GM03348 (cell line): ENCODE measurements around the gene PRDM16.
"Not testable (repeated sequence)": the region's sequence is repeated elsewhere in the genome, so short reads cannot be mapped to it uniquely, and the experiment has no call there.

Experiments
- DNase-seq: peaks from one replicate; pipeline ENCODE4 v3.0.0; 2012; ENCODE audit warnings: low spot score

PRDM16 gene

GRCh38 chr1:3282186-3282585, 213.2 kb downstream of the PRDM16 start:
- no peak for DNase-seq

- no peak for DNase-seq
Measured at GRCh38 chr1:3282656-3283430, 213.8 kb downstream of the PRDM16 start.

DNA sequence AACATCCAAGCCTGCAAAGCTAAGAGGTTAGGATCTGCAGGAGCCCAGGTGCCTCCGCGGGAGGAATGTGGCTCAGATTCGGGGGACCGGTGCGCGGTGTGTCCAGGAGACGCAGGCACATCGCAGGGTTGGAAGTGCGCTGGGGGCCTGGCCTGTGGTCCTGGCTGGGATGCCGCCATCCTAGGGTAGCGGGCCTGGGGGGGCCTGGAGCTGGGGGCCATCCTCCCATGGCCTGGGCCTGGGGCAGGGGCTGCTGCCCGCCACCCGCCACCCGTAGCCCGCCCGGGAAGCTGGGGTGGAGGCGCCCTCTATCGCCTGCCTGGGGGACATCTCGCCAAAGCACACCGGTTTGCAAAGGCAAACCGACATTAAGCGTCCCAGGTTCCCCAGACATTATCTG, 214.8 kb downstream of the PRDM16 start:
- DNase-seq = peak; percentile 78

- DNase-seq = no peak
Measured at GRCh38 chr1:3284691-3285090, 215.7 kb downstream of the PRDM16 start.

DNA sequence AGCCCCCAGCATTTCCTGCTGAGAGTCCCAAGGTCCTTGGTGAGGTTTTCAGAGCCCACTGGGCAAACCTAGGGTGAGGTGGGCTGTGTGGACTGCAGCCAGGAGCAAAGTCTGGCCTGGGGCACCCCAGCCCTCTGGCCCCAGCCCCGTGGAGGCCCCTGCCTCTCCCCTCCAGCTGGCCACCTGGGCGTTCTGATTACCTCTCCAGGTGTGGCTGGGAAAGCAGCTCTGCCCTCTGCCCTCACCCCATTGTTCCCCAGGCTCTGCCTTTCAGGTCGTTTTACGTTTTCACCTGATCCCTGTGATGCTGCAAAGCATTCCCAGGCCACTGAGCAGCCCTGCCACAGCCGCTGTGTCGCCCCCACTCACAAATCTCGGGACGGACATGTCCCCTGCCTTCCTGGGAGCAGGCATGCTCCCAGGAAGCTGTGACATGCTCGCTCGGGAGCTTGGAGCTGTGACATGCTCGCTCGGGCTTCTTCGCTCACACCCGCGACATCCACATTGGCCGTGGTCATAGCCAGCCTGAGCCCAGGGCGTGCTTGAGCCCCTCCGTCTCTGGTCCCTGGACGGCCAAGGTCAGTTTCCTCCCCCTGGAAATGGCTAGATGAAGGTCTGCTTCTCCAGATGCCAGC, 216.2 kb downstream of the PRDM16 start:
- DNase-seq = no peak

DNA sequence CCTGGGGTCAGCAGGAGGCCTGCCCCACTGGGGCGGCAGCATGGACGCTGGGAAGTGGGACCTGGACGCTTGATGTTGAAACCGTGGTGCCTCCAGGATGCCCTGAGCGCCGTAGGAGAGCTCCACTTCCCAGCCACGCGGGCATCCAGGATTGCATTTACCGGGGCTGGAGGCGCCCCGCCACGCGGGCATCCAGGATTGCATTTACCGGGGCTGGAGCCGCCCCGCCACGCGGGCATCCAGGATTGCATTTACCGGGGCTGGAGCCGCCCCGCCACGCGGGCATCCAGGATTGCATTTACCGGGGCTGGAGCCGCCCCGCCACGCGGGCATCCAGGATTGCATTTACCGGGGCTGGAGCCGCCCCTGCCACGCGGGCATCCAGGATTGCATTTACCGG, 218.1 kb downstream of the PRDM16 start:
- DNase-seq = not testable (repeated sequence)

- DNase-seq = no peak
Measured at GRCh38 chr1:3287656-3288160, 218.7 kb downstream of the PRDM16 start.

DNA sequence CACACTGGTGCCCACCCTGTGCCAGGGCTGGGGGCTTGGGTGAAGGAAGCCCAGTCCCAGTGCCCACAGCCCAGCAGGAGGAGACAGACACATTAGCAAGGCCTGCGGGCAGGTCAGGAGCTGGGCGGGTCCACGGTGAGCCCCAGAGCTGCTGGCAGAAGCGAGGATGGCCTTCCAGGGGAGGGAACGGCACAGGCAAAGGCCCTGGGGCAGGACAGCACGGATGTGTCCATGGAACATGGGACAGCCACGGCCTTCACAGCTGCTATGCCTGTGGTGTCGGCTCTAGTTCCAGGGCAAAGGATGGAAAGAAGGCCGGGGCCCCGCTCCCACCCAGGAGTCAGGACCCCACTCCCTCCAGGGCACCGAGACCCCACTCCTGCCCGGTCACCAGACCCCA, 220.5 kb downstream of the PRDM16 start:
- DNase-seq = no peak

DNA sequence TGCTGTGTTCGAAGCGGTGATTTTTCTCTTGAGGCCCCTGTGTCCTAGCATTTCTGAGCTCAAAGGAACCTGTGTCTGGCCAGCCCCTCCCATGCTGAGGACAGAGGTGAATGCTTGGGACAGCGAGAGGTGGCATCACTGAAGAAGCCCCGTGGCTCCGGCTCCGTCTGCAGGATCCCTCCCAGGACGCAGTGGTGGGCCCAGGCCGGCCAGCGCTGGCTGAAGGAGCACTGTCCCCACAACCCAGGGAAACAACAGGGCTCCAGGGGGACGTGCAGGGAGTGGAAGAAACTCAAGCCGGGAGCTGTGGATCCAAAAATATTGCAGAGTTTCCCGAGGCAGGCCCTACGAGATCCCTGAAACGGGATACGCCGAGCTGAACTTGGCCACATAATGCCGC, 221.4 kb downstream of the PRDM16 start:
- no peak for DNase-seq

GRCh38 chr1:3290915-3291314, 221.9 kb downstream of the PRDM16 start:
- DNase-seq = no peak

DNA sequence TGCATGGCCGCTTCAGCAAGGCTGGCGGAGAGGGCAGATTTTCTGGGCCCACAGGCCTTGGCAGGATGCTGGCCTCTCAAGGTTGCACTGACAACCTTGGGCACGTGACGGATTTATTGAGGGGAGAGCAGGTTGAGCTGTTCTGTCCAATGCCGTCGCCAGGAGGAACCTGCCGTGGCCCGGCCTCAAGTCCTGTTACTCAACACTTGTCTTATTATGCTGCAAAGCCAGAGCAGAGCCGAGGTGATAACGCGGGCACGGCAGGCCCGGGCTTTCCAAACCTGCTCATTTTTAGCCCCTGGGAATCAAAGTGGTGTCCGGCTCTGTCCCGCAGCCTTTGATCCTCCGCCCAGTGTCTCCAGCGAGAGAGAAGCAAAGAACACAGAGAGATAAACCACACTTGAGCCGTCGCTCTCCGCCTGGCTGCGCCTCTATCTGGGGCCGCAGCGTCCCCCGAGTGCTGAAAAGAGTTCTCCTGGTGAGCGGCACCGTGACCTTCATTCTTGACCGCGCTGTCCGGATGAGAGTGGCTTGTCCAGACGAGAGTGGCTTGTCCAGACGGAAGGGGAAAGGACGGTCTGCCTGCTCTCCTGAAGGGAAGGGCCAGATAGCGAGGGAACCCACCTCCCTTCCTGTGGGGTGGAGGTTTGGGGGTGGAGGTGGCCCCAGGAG, 223.2 kb downstream of the PRDM16 start:
- DNase-seq = no peak

DNA sequence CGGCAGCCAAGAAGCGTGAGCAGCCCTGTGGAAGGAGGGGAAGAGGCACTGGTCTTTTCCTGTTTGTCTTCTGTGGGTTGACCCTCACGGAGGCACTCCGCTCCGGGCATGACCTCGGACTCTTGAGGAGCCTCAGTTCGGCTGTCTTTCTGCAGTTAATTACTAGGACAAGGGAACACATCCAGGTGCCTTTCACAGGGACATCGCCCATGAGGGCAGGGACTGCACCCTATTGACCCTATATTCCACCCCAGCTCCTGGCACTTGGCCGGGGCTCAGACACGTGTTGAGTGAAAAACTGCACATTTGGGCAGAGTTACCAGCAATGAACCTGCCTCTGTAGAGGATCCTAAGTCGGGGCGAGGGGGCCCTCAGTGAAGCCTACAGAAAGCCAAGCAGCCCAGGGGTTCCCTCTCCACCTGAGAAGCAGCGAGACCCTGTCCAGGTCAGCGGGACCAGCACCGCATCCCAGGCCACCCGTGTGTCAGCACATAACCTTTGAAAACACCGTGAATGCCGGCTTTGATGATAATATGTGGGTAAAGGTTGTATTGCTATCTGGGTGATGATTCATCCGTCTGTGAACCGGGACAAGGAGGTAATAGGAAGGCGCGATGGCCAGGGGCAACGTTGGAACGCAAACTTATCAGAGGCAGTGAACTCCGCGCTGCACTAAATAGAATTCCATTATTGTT, 224.0 kb downstream of the PRDM16 start:
- no peak for DNase-seq

- no peak for DNase-seq
Measured at GRCh38 chr1:3293563-3294080, 224.6 kb downstream of the PRDM16 start.

DNA sequence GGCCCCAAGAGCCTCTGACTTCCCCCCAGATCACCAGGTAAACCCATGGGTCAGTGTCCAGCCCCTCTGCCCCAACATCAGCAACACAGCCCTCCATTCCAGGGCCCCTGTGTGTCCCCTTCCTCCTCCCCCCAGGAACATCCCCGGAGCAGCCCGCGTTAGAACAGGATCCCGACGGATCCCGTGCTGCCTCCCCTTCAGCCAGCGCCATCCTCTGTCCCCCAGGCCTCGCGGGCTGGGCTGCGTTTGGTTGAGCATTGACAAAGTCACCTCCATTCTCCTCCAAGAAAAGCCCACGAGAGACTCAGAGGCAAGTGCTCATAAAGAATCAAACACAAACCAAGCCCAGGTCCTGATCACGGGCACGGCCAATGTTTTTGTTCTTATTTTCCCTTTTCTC, 225.4 kb downstream of the PRDM16 start:
- no peak for DNase-seq

DNA sequence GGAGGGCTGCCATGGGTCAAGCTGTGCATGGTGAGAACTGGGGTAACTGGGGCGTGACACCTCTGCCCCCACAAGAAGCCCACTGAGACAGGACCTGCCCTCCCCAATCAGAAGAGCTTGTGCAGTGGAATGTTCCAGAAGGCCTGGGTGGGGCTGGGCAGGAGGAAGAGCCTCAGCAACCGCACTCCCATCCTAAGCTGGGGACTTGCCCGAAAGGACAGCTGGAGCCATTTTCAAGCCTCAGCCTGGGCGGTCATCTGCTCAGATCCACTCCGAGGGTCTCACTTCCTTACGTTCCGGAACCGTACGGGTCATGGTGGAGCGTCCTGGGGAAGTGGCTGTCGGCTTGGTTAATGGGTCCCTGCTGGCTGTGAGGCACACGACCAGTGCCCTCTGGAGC, 226.8 kb downstream of the PRDM16 start:
- no peak for DNase-seq

DNA sequence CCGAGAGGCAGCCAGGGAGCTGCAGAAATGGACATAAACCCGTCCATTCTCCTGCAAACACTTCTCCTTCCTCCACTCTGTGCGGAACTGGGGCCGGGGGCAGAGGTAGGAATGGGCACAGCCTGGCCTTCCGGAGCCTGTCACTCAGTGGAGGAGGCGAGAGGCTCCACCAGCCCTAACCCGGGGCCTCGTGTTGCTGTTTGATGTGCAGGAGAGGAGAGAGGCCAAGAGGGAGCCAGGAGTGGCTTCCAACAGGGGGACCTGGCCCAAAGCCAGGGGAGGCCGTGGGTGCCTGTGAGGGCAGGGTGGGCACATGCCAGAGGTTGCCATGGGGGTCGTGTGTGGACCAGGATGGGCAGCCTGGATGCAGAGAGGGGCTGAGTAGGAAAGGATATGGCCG, 227.3 kb downstream of the PRDM16 start:
- no peak for DNase-seq

DNA sequence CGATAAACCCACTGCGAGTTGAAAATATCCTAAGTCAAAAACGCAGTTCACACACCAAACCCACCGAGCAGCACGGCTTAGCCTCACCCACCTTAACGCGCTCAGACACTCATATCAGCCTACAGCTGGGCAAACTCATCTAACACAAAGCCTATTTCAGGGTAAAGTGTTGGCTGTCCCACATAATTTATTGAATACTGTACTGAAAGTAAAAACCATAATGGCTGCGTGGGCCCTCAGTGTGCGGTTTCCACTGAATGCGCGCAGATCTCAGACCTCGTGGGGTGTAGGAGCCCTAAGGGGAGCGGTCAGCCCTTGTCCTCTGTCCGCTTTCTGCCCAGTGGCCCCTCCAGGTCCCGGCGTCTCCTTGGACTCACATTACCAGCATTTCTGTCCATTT, 227.8 kb downstream of the PRDM16 start:
- DNase-seq = no peak

DNA sequence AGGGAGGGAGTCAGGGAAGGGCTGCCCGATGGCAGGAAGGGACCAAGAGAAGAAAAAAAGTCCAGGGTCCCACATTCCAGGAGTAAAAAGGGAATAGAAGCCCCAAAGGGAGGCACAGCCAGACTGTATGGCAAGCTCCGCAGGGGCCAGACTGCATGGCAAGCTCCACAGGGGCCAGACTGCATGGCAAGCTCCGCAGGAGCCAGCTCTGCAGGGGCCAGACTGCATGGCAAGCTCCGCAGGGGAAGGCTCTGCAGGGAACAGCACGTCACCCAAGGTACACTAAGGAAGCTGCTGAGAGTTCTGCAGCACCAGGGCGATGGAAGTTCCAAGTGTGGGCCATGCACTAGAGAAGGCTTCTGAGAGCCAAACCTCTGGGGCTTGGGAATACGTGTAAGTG, 228.8 kb downstream of the PRDM16 start:
- no peak for DNase-seq

- DNase-seq = no peak
Measured at GRCh38 chr1:3298197-3298596, 229.2 kb downstream of the PRDM16 start.

GRCh38 chr1:3304246-3304645, 235.2 kb downstream of the PRDM16 start:
- no peak for DNase-seq

GRCh38 chr1:3304692-3305091, 235.7 kb downstream of the PRDM16 start:
- no peak for DNase-seq

GRCh38 chr1:3305156-3305555, 236.2 kb downstream of the PRDM16 start:
- no peak for DNase-seq
